Trophoblast cell (in vitro differentiated cells and primary cell): ENCODE measurements around the gene JPH3.
"Not testable (repeated sequence)": the region's sequence is repeated elsewhere in the genome, so short reads cannot be mapped to it uniquely, and the experiment has no call there.

Experiments used
- DNase-seq, 2 donors: peaks; one replicate each; pipeline ENCODE4 v3.0.0-alpha.2; 2016
- H2AFZ ChIP-seq: 2 replicates; pipeline ENCODE4 v1.6.1; 2013; ENCODE audit warnings: low read length, moderate library complexity, mild to moderate bottlenecking; ENCODE audit not compliant: insufficient read depth, poor library complexity
- H2AK5ac ChIP-seq: 2 replicates; pipeline ENCODE4 v1.6.1; 2013; ENCODE audit warnings: mild to moderate bottlenecking, low read length
- H2BK120ac ChIP-seq: 2 replicates; pipeline ENCODE4 v1.6.1; 2013; ENCODE audit warnings: low read length, mild to moderate bottlenecking, moderate library complexity; ENCODE audit not compliant: insufficient read depth, poor library complexity
- H2BK12ac ChIP-seq: 2 replicates; pipeline ENCODE4 v1.6.1; 2013; ENCODE audit warnings: mild to moderate bottlenecking, low read length, moderate library complexity
- H2BK5ac ChIP-seq: 2 replicates; pipeline ENCODE4 v1.6.1; 2013; ENCODE audit warnings: low read length, low read depth, moderate library complexity, mild to moderate bottlenecking; ENCODE audit not compliant: poor library complexity
- H3K14ac ChIP-seq: 2 replicates; pipeline ENCODE4 v1.6.1; 2013; ENCODE audit warnings: mild to moderate bottlenecking, low read length
- H3K18ac ChIP-seq: 2 replicates; pipeline ENCODE4 v1.6.1; 2013; ENCODE audit warnings: mild to moderate bottlenecking, low read length
- H3K23ac ChIP-seq: 2 replicates; pipeline ENCODE4 v1.6.1; 2013; ENCODE audit warnings: low read length
- H3K27ac ChIP-seq: 2 replicates; pipeline ENCODE4 v1.5.1; 2013; ENCODE audit warnings: low read depth, mild to moderate bottlenecking, inconsistent platforms, low read length, moderate library complexity
- H3K27me3 ChIP-seq: 2 replicates; pipeline ENCODE4 v1.6.1; 2013; ENCODE audit warnings: inconsistent platforms, mild to moderate bottlenecking, low read length, moderate library complexity; ENCODE audit not compliant: insufficient read depth
- H3K36me3 ChIP-seq, 2 experiments: 1 replicate in 1 of 2; 2 replicates in 1 of 2; pipeline ENCODE4 v1.6.1; 2013; ENCODE audit warnings: low read length in 2 of 2, mild to moderate bottlenecking in 2 of 2, moderate library complexity in 1 of 2; ENCODE audit not compliant: insufficient read depth in 2 of 2, control insufficient read depth in 1 of 2
- H3K4ac ChIP-seq: 2 replicates; pipeline ENCODE4 v1.6.1; 2013; ENCODE audit warnings: low read depth, mild to moderate bottlenecking, low read length, moderate library complexity
- H3K4me1 ChIP-seq, 2 experiments: 1 replicate in 1 of 2; 2 replicates in 1 of 2; pipeline ENCODE4 v1.6.1; 2013; ENCODE audit warnings: low read length in 2 of 2, mild to moderate bottlenecking in 2 of 2, moderate library complexity in 1 of 2; ENCODE audit not compliant: insufficient read depth in 2 of 2, control insufficient read depth in 1 of 2
- H3K4me2 ChIP-seq: 2 replicates; pipeline ENCODE4 v1.6.1; 2013; ENCODE audit warnings: inconsistent platforms, mild to moderate bottlenecking, low read length, moderate library complexity
- H3K4me3 ChIP-seq: 2 replicates; pipeline ENCODE4 v1.5.1; 2013; ENCODE audit warnings: mild to moderate bottlenecking, low read depth, low read length, inconsistent platforms
- H3K79me1 ChIP-seq: one replicate; pipeline ENCODE4 v1.6.1; 2013; ENCODE audit warnings: low read length
- H3K79me2 ChIP-seq: 2 replicates; pipeline ENCODE4 v1.6.1; 2013; ENCODE audit warnings: low read length, mild to moderate bottlenecking; ENCODE audit not compliant: control insufficient read depth, insufficient read depth, poor library complexity
- H3K9ac ChIP-seq: 2 replicates; pipeline ENCODE4 v1.6.1; 2013; ENCODE audit warnings: mild to moderate bottlenecking, low read length
- H3K9me3 ChIP-seq: 2 replicates; pipeline ENCODE4 v1.6.1; 2013; ENCODE audit warnings: low read depth, mild to moderate bottlenecking, control low read depth, inconsistent platforms, low read length; ENCODE audit not compliant: insufficient read depth
- H4K12ac ChIP-seq: 2 replicates; pipeline ENCODE4 v1.6.1; 2013; ENCODE audit warnings: low read depth, mild to moderate bottlenecking, low read length, moderate library complexity
- H4K8ac ChIP-seq: 2 replicates; pipeline ENCODE4 v1.6.1; 2013; ENCODE audit warnings: low read depth, mild to moderate bottlenecking, low read length, moderate library complexity
- H4K91ac ChIP-seq: one replicate; pipeline ENCODE4 v1.6.1; 2013; ENCODE audit warnings: low read depth, mild to moderate bottlenecking, low read length, moderate library complexity
- WGBS: extraction: QIAGEN DNeasy Blood & Tissue Kit; methylation state at CpG from one replicate; pipeline ENCODE4 v1.1.7; 2013; ENCODE audit warnings: missing lambda C conversion rate; ENCODE audit not compliant: insufficient read length, insufficient coverage; ENCODE audit errors: extremely low coverage; 5-methylcytosine and 5-hydroxymethylcytosine counted together

JPH3 gene

GRCh38 chr16:87725596-87726235, 123.4 kb downstream of the JPH3 start:
- peaks cover 3 to 9% of the 10 kb centered on the region in 2 experiments for H3K4me1 ChIP-seq
- H2AFZ ChIP-seq, result no peak overlapping the region
- H4K12ac ChIP-seq, result no peak overlapping the region

DNA sequence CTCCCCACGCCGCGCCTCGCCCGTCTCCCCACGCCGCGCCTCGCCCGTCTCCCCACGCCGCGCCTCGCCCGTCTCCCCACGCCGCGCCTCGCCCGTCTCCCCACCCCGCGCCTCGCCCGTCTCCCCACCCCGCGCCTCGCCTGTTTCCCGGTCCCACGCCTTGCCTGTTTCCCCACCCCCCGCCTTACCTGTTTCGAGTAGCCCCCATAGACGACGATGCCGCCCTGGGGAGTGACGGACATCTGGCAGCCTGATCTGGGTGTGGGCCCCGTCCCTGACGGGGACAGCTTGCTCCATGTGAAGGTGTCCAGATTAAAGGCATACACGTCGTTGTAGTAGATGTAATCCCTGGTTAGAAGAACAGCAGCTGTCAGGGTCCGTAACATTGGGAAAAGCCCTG, 124.3 kb downstream of the JPH3 start:
- H2BK120ac ChIP-seq, H3K23ac ChIP-seq, H4K91ac ChIP-seq, H3K4ac ChIP-seq, H3K79me2 ChIP-seq, H3K79me1 ChIP-seq, H2AK5ac ChIP-seq, H3K4me2 ChIP-seq, H3K9ac ChIP-seq, H4K8ac ChIP-seq, H3K4me1 ChIP-seq, H2AFZ ChIP-seq, H3K14ac ChIP-seq, H3K27me3 ChIP-seq, H2BK12ac ChIP-seq, H4K12ac ChIP-seq, DNase-seq, H2BK5ac ChIP-seq, H3K9me3 ChIP-seq, H3K4me3 ChIP-seq, H3K18ac ChIP-seq, H3K27ac ChIP-seq: not testable (repeated sequence)
- peaks cover 17 to 24% of the 10 kb centered on the region in 2 experiments for H3K36me3 ChIP-seq
- WGBS, result no CpG with 5 or more reads among the region's 40 CpGs

More at GRCh38 chr16:87725596-87726235, 123.4 kb downstream of the JPH3 start:
- H3K4me2 ChIP-seq, result no peak overlapping the region
- H3K27ac ChIP-seq, result no peak overlapping the region
- no peak overlapping the region for H3K18ac ChIP-seq
- no peaks in the 10 kb centered on the region for H3K79me1 ChIP-seq
- no peak overlapping the region for H3K23ac ChIP-seq
- no peak overlapping the region for H2BK12ac ChIP-seq
- no peak for DNase-seq
- peaks cover 19 to 26% of the 10 kb centered on the region in 2 experiments for H3K36me3 ChIP-seq
- no peak overlapping the region for H3K4ac ChIP-seq
- H3K4me3 ChIP-seq, result no peak overlapping the region
- no peak overlapping the region for H3K9ac ChIP-seq
- no peak overlapping the region for H2BK120ac ChIP-seq
- H2AK5ac ChIP-seq, result no peak overlapping the region
- WGBS, result 100% methylated on average over 4 of the region's 28 CpGs
- no peaks in the 10 kb centered on the region for H3K79me2 ChIP-seq
- no peaks in the 10 kb centered on the region for H3K27me3 ChIP-seq
- H4K8ac ChIP-seq, result no peak overlapping the region
- no peak overlapping the region for H3K14ac ChIP-seq
- H2BK5ac ChIP-seq, result no peak overlapping the region
- no peaks in the 10 kb centered on the region for H3K9me3 ChIP-seq
- no peak overlapping the region for H4K91ac ChIP-seq

GRCh38 chr16:87727346-87727745, 125.0 kb downstream of the JPH3 start:
- H4K12ac ChIP-seq, result no peak overlapping the region
- H2AK5ac ChIP-seq, result peak overlapping the region; percentile 20
- no peak overlapping the region for H3K4me2 ChIP-seq
- H3K9me3 ChIP-seq, result no peaks in the 10 kb centered on the region
- H3K79me1 ChIP-seq, result no peaks in the 10 kb centered on the region
- H2AFZ ChIP-seq, result no peak overlapping the region
- H2BK5ac ChIP-seq, result no peak overlapping the region
- no peak overlapping the region for H3K23ac ChIP-seq
- H2BK120ac ChIP-seq, result no peak overlapping the region
- WGBS, result no CpG with 5 or more reads among the region's 16 CpGs
- no peak overlapping the region for H4K8ac ChIP-seq
- H3K9ac ChIP-seq, result no peak overlapping the region
- H2BK12ac ChIP-seq, result peak overlapping the region; percentile 35
- no peaks in the 10 kb centered on the region for H3K27me3 ChIP-seq
- no peak overlapping the region for H3K4me3 ChIP-seq
- H3K27ac ChIP-seq, result no peak overlapping the region
- peaks cover 16 to 22% of the 10 kb centered on the region in 2 experiments for H3K36me3 ChIP-seq
- peaks cover 3 to 9% of the 10 kb centered on the region in 2 experiments for H3K4me1 ChIP-seq
- peak overlapping the region; percentile 22 for H3K14ac ChIP-seq
- no peak overlapping the region for H3K4ac ChIP-seq
- no peak overlapping the region for H4K91ac ChIP-seq
- H3K79me2 ChIP-seq, result no peaks in the 10 kb centered on the region
- DNase-seq, result no peak
- H3K18ac ChIP-seq, result no peak overlapping the region

DNA sequence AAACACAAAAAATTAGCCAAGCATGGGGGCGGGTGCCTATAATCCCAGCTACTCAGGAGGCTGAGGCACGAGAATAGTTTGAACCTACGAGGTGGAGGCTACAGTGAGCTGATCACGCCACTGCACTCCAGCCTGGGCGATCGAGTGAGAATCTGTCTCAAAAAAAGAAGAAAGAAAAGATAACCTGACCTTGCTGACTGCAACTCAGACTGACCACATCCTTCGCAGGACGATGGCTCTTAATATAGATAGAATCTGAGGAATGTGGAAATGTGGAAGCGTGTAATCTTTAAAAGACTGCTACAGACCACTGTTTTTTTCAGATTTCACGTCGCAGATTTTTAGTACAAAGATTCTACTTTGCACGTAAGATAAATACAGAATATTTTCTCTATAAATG, 125.7 kb downstream of the JPH3 start:
- H3K27me3 ChIP-seq, result no peaks in the 10 kb centered on the region
- H3K4ac ChIP-seq, result no peak overlapping the region
- no peaks in the 10 kb centered on the region for H3K79me1 ChIP-seq
- H2AK5ac ChIP-seq, result no peak overlapping the region
- no peak overlapping the region for H3K27ac ChIP-seq
- H3K4me2 ChIP-seq, result no peak overlapping the region
- WGBS, result no CpG with 5 or more reads among the region's 12 CpGs
- H3K14ac ChIP-seq, result no peak overlapping the region
- no peak overlapping the region for H4K8ac ChIP-seq
- no peak overlapping the region for H2AFZ ChIP-seq
- H2BK5ac ChIP-seq, result no peak overlapping the region
- no peak overlapping the region for H4K91ac ChIP-seq
- no peak overlapping the region for H3K9ac ChIP-seq
- H3K4me1 ChIP-seq, result peaks cover 3 to 9% of the 10 kb centered on the region in 2 experiments
- no peak overlapping the region for H4K12ac ChIP-seq
- H3K23ac ChIP-seq, result no peak overlapping the region
- H3K4me3 ChIP-seq, result no peak overlapping the region
- no peaks in the 10 kb centered on the region for H3K9me3 ChIP-seq
- H2BK12ac ChIP-seq, result no peak overlapping the region
- no peak overlapping the region for H3K18ac ChIP-seq
- peaks cover 15 to 16% of the 10 kb centered on the region in 2 experiments for H3K36me3 ChIP-seq
- peak in 1 of 2 donors; percentile 6 for DNase-seq
- no peak overlapping the region for H2BK120ac ChIP-seq
- H3K79me2 ChIP-seq, result no peaks in the 10 kb centered on the region
